GM12878 (cell line): ENCODE data around the gene CCDC24.

ENCODE experiments used
- CTCF ChIP-seq, 3 experiments: IDR thresholded peaks in 2 of 3; conservative IDR thresholded peaks in 1 of 3; 2 replicates each; pipeline ENCODE4 v1.5.1; 2011; ENCODE audit warnings: low read depth in 3 of 3, low read length in 3 of 3, mild to moderate bottlenecking in 3 of 3, control low read depth in 2 of 3, moderate library complexity in 2 of 3, inconsistent platforms in 1 of 3, mixed read lengths in 1 of 3; ENCODE audit not compliant: control insufficient read depth in 2 of 3, insufficient read depth in 1 of 3; ENCODE audit errors: extremely low read depth in 1 of 3
- EP300 ChIP-seq, 2 experiments: fragments of 150-350 bp in 1 of 2; IDR thresholded peaks; 2 replicates each; pipeline ENCODE4 v1.6.1; 2011 to 2012; ENCODE audit warnings: low read depth in 2 of 2, low read length in 2 of 2, borderline replicate concordance in 1 of 2, improper control_type of control experiment in 1 of 2, inconsistent platforms in 1 of 2; ENCODE audit not compliant: control insufficient read depth in 1 of 2
- FOXM1 ChIP-seq: IDR thresholded peaks from 2 replicates; pipeline ENCODE4 v1.6.1; 2012; ENCODE audit warnings: low read depth, mild to moderate bottlenecking, inconsistent platforms, low read length, moderate library complexity
- LARP7 ChIP-seq: fragments of 450-650 bp; IDR thresholded peaks from 2 replicates; pipeline ENCODE4 v1.6.1; 2017; ENCODE audit warnings: mild to moderate bottlenecking
- MYC ChIP-seq: IDR thresholded peaks from 2 replicates; pipeline ENCODE4 v1.6.1; 2011; ENCODE audit warnings: mild to moderate bottlenecking, low read length, moderate library complexity, inconsistent platforms; ENCODE audit not compliant: insufficient read depth, insufficient replicate concordance, insufficient read length, severe bottlenecking
- POLR2AphosphoS5 ChIP-seq: IDR thresholded peaks from 2 replicates; pipeline ENCODE4 v1.6.1; 2011; ENCODE audit warnings: mild to moderate bottlenecking, low read length, inconsistent platforms
- SKIL ChIP-seq: fragments of 450-650 bp; IDR thresholded peaks from 2 replicates; pipeline ENCODE4 v1.6.1; 2017; ENCODE audit warnings: mild to moderate bottlenecking, low read depth, inconsistent platforms; ENCODE audit not compliant: poor library complexity, severe bottlenecking
- ZBTB11 ChIP-seq: fragments of 450-650 bp; formaldehyde crosslinking; IDR thresholded peaks from 2 replicates; pipeline ENCODE4 v1.5.0; 2022; ENCODE audit warnings: mild to moderate bottlenecking, missing genetic modification characterization
- ZNF217 ChIP-seq: fragments of 450-650 bp; IDR thresholded peaks from 2 replicates; pipeline ENCODE4 v1.6.1; 2017; ENCODE audit warnings: antibody characterized with exemption, mild to moderate bottlenecking
- ZNF274 ChIP-seq: IDR thresholded peaks from one replicate; pipeline ENCODE4 v1.8.0; 2011; ENCODE audit not compliant: insufficient read length, insufficient read depth
- ZSCAN29 ChIP-seq: fragments of 450-650 bp; IDR thresholded peaks from 2 replicates; pipeline ENCODE4 v1.6.1; 2017; ENCODE audit warnings: mild to moderate bottlenecking, moderate library complexity
- TF ChIP-seq, protein P1 (sequence below): fragments of 450-650 bp; IDR thresholded peaks from 2 replicates; pipeline ENCODE4 v1.6.1; 2018; ENCODE audit warnings: borderline replicate concordance, mild to moderate bottlenecking; ENCODE audit not compliant: partially characterized antibody

- no peak for TF ChIP-seq CTCF (IDR thresholded peaks at IDR 0.05 in 2 of 3, conservative IDR thresholded peaks at IDR 0.05 in 1 of 3; ENCODE audit: control insufficient read depth in 2 of 3, extremely low read depth in 1 of 3, insufficient read depth in 1 of 3, low read depth in 3 of 3, low read length in 3 of 3)
- no peak for TF ChIP-seq LARP7
- no peak for TF ChIP-seq ZBTB11 (CRISPR knock-in tag)
- no peak for TF ChIP-seq SKIL
- no peak for TF ChIP-seq MYC
- TF ChIP-seq FOXM1 = no peak
- no peak for TF ChIP-seq ZSCAN29
- TF ChIP-seq POLR2AphosphoS5 = no peak
- TF ChIP-seq, protein P1, sequence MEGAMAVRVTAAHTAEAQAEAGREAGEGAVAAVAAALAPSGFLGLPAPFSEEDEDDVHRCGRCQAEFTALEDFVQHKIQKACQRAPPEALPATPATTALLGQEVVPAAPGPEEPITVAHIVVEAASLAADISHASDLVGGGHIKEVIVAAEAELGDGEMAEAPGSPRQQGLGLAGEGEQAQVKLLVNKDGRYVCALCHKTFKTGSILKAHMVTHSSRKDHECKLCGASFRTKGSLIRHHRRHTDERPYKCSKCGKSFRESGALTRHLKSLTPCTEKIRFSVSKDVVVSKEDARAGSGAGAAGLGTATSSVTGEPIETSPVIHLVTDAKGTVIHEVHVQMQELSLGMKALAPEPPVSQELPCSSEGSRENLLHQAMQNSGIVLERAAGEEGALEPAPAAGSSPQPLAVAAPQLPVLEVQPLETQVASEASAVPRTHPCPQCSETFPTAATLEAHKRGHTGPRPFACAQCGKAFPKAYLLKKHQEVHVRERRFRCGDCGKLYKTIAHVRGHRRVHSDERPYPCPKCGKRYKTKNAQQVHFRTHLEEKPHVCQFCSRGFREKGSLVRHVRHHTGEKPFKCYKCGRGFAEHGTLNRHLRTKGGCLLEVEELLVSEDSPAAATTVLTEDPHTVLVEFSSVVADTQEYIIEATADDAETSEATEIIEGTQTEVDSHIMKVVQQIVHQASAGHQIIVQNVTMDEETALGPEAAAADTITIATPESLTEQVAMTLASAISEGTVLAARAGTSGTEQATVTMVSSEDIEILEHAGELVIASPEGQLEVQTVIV = no peak
- TF ChIP-seq ZNF217 = no peak
- no peak for TF ChIP-seq ZNF274
- TF ChIP-seq EP300 (IDR thresholded peaks at IDR 0.05; ENCODE audit: borderline replicate concordance in 1 of 2, control insufficient read depth in 1 of 2, low read depth in 2 of 2, low read length in 2 of 2) = no peak
Observed at GRCh38 chr1:44037154-44037553, 45.8 kb downstream of the CCDC24 start.
